Measurements from ENCODE around the gene NPAS3.

NPAS3 gene

DNA sequence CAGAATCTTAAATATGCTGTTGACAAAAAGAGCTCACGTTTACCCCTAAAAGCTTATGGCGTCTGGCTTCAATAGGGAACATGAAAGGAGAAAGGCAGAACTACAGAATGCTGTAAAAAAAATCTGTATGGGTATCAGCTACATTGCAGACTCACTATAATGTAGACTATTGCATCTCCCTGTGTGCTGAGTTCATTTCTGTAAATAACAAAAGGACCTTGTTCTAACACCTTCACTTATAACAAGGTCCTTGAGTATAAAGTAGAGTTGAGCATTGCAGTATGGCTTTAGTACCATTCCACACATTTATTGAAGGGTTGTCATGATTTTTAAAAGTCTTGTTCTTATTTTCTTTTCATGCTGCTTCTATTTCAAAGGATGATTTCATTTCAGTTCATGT, 165.3 kb downstream of the NPAS3 start:
- H3K79me2 ChIP-seq (ENCODE audit: low read length): no peaks in the 10 kb centered on the region

DNA sequence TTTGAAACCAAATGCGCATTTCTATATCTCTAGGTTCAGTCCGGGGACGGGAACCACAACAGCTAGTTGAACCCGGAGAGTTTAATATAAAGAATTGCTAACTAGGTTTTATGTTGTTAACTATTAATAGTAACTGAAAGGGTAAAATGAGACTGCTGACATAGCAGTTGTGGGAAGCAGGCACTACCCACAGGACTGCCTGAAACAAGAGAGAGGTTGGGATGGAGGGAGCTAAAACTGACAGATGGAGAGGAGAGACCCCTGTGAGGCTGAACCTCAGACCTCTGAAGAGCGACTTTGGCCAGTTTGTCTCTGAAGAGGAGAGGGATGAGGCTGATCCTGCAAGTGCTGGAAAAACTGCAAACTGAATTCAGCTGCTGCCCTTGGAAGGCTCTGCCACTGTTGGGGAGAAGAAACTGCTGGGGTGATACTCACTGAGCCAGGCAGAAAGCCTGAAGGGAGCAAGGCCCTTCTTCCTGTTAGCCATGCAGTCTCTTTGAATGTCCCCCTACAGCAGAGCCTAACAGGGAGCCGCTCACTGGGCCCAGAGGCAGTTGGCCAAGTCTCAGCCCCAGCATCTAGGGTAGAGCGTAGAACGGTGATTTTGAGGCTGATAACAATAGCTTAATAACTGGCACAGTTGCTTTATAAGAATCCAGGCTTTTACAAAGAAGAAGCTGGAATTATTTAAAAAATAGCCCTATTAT, 172.2 kb downstream of the NPAS3 start:
- Histone ChIP-seq H3K27ac (ENCODE audit: low read length) (no peak overlapping the region), H3K4me2 (ENCODE audit: low read length) (no peak overlapping the region), H3K9ac (ENCODE audit: low read length) (no peak overlapping the region)

More for the DNA sequence above, 165.3 kb downstream of the NPAS3 start:
- H3K4me3 ChIP-seq (ENCODE audit: low read length): no peak overlapping the region
- peak overlapping the region; percentile 53; the same call in 1 of the 2 replicates for H3K27ac ChIP-seq (ENCODE audit: low read length)
- peak overlapping the region; percentile 69; the same call in 1 of the 2 replicates for H2AFZ ChIP-seq (ENCODE audit: low read depth, low read length)
- H3K4me1 ChIP-seq (ENCODE audit: low read length): peaks cover 17% of the 10 kb centered on the region
- H3K9me3 ChIP-seq (ENCODE audit: insufficient read depth, low read length): no peaks in the 10 kb centered on the region
- no peak overlapping the region for H3K9ac ChIP-seq (ENCODE audit: low read length)
- no peaks in the 10 kb centered on the region for H3K36me3 ChIP-seq (replicated peaks; ENCODE audit: low read depth, low read length)
- H3K27me3 ChIP-seq (ENCODE audit: low read depth, low read length): no peaks in the 10 kb centered on the region
- no peak for TF ChIP-seq EZH2phosphoT487 (IDR thresholded peaks at IDR 0.05; ENCODE audit: low read depth)
- TF ChIP-seq, protein P1, sequence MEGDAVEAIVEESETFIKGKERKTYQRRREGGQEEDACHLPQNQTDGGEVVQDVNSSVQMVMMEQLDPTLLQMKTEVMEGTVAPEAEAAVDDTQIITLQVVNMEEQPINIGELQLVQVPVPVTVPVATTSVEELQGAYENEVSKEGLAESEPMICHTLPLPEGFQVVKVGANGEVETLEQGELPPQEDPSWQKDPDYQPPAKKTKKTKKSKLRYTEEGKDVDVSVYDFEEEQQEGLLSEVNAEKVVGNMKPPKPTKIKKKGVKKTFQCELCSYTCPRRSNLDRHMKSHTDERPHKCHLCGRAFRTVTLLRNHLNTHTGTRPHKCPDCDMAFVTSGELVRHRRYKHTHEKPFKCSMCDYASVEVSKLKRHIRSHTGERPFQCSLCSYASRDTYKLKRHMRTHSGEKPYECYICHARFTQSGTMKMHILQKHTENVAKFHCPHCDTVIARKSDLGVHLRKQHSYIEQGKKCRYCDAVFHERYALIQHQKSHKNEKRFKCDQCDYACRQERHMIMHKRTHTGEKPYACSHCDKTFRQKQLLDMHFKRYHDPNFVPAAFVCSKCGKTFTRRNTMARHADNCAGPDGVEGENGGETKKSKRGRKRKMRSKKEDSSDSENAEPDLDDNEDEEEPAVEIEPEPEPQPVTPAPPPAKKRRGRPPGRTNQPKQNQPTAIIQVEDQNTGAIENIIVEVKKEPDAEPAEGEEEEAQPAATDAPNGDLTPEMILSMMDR (IDR thresholded peaks at IDR 0.05; ENCODE audit: low read depth, low read length): no peak
- peak overlapping the region; percentile 58 for H3K4me2 ChIP-seq (ENCODE audit: low read length)
- H4K20me1 ChIP-seq (ENCODE audit: insufficient read depth, low read length): no peaks in the 10 kb centered on the region

DNA sequence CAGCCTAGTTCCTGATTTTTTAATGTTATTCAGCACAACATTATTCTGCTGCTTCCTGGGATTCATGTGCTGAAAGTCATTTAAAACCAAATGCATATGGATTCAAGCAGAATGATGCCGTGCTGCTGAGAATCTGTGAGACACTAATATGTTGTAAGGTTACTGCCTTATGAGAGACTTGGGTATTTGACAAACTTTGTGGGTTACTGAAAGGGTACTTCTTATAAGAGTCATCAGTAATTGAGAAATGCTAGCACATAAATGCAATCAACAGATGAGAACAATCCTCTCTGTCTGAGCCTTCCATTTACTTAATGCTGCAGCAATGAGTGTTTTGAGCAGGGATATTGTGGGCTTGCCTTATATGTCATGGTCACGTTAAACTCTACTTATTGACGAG, 175.7 kb downstream of the NPAS3 start:
- H3K79me2 ChIP-seq (ENCODE audit: low read length): no peaks in the 10 kb centered on the region
- no peaks in the 10 kb centered on the region for H4K20me1 ChIP-seq (ENCODE audit: insufficient read depth, low read length)
- no peak overlapping the region for H3K27ac ChIP-seq (ENCODE audit: low read length)
- H3K27me3 ChIP-seq (ENCODE audit: low read depth, low read length): no peaks in the 10 kb centered on the region
- H3K4me1 ChIP-seq (ENCODE audit: low read length): no peaks in the 10 kb centered on the region
- TF ChIP-seq, protein P1 (IDR thresholded peaks at IDR 0.05; ENCODE audit: low read depth, low read length): no peak
- no peak for TF ChIP-seq EZH2phosphoT487 (IDR thresholded peaks at IDR 0.05; ENCODE audit: low read depth)
- H2AFZ ChIP-seq (ENCODE audit: low read depth, low read length): no peak overlapping the region
- H3K36me3 ChIP-seq (replicated peaks; ENCODE audit: low read depth, low read length): no peaks in the 10 kb centered on the region
- H3K9ac ChIP-seq (ENCODE audit: low read length): no peak overlapping the region
- no peak overlapping the region for H3K4me3 ChIP-seq (ENCODE audit: low read length)
- no peaks in the 10 kb centered on the region for H3K9me3 ChIP-seq (ENCODE audit: insufficient read depth, low read length)
- no peak overlapping the region for H3K4me2 ChIP-seq (ENCODE audit: low read length)

More for the DNA sequence above, 172.2 kb downstream of the NPAS3 start:
- H3K4me3 ChIP-seq (ENCODE audit: low read length): no peak overlapping the region
- H3K36me3 ChIP-seq (replicated peaks; ENCODE audit: low read depth, low read length): no peaks in the 10 kb centered on the region
- no peaks in the 10 kb centered on the region for H3K9me3 ChIP-seq (ENCODE audit: insufficient read depth, low read length)
- no peaks in the 10 kb centered on the region for H3K79me2 ChIP-seq (ENCODE audit: low read length)
- no peaks in the 10 kb centered on the region for H4K20me1 ChIP-seq (ENCODE audit: insufficient read depth, low read length)
- no peaks in the 10 kb centered on the region for H3K27me3 ChIP-seq (ENCODE audit: low read depth, low read length)
- H3K4me1 ChIP-seq (ENCODE audit: low read length): no peaks in the 10 kb centered on the region
- no peak for TF ChIP-seq EZH2phosphoT487 (IDR thresholded peaks at IDR 0.05; ENCODE audit: low read depth)
- TF ChIP-seq, protein P1 (IDR thresholded peaks at IDR 0.05; ENCODE audit: low read depth, low read length): no peak
- H2AFZ ChIP-seq (ENCODE audit: low read depth, low read length): no peak overlapping the region

GRCh38 chr14:33118668-33119067, 180.0 kb downstream of the NPAS3 start:
- no peak for TF ChIP-seq EZH2phosphoT487 (IDR thresholded peaks at IDR 0.05; ENCODE audit: low read depth)
- TF ChIP-seq, protein P1 (IDR thresholded peaks at IDR 0.05; ENCODE audit: low read depth, low read length): no peak
- Histone ChIP-seq H3K27me3 (ENCODE audit: low read depth, low read length) (no peaks in the 10 kb centered on the region), H3K36me3 (replicated peaks; ENCODE audit: low read depth, low read length) (no peaks in the 10 kb centered on the region), H3K9ac (ENCODE audit: low read length) (no peak overlapping the region), H3K9me3 (ENCODE audit: insufficient read depth, low read length) (no peaks in the 10 kb centered on the region), H3K27ac (ENCODE audit: low read length) (no peak overlapping the region), H3K4me1 (ENCODE audit: low read length) (no peaks in the 10 kb centered on the region), H4K20me1 (ENCODE audit: insufficient read depth, low read length) (no peaks in the 10 kb centered on the region), H3K4me3 (ENCODE audit: low read length) (no peak overlapping the region), H2AFZ (ENCODE audit: low read depth, low read length) (no peak overlapping the region), H3K4me2 (ENCODE audit: low read length) (no peak overlapping the region), H3K79me2 (ENCODE audit: low read length) (no peaks in the 10 kb centered on the region)

All from OCI-LY3 (cell line).